GM19043 (cell line): ENCODE data around the gene GARNL3.

Source experiments
- ATAC-seq: cut with Tn5 transposase; IDR thresholded peaks from one replicate; pipeline ENCODE4 v1.9.1; 2021; ENCODE audit warnings: low read depth; ENCODE audit not compliant: unreplicated experiment

Gene GARNL3

DNA sequence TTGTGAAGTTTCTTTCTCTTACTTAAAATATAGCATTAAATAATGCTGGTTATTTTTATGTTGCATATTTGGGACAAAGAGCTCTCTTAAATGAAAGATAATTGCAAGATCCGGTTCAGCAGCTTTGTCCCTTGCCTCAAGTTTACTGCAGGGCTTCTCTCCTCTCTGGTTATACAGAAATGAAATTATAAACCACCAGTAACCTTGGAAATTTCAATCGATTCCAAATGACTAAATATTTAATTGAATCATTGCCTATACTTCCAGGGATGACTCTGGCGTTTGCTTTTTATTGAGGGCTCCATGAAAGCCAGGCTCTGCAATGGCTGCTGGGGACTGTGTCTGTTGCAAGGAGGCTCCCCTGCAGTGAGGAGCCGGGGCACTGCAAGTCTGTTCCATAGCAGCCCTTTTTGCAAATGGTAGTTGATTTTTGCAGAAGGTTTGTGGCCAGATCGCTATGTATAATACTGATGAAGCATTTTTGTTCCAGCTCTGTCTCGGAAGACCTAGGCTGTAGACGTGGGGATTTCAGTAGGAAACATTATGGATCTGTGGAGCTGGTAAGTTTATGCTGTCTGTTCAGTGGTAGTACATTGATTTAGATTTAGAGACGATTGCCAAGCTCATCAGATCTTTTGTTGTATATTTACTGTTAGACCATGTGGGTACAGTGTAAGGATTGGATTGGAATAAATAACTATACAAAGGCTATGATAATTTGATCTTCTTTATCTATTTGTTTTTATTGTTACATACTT is at the start of gene GARNL3:
GARNL3 (plus strand) TSS at position 313 of the 758 bp plus-strand sequence; CDS start at position 417, 104 bp downstream.
- no peak for ATAC-seq

DNA sequence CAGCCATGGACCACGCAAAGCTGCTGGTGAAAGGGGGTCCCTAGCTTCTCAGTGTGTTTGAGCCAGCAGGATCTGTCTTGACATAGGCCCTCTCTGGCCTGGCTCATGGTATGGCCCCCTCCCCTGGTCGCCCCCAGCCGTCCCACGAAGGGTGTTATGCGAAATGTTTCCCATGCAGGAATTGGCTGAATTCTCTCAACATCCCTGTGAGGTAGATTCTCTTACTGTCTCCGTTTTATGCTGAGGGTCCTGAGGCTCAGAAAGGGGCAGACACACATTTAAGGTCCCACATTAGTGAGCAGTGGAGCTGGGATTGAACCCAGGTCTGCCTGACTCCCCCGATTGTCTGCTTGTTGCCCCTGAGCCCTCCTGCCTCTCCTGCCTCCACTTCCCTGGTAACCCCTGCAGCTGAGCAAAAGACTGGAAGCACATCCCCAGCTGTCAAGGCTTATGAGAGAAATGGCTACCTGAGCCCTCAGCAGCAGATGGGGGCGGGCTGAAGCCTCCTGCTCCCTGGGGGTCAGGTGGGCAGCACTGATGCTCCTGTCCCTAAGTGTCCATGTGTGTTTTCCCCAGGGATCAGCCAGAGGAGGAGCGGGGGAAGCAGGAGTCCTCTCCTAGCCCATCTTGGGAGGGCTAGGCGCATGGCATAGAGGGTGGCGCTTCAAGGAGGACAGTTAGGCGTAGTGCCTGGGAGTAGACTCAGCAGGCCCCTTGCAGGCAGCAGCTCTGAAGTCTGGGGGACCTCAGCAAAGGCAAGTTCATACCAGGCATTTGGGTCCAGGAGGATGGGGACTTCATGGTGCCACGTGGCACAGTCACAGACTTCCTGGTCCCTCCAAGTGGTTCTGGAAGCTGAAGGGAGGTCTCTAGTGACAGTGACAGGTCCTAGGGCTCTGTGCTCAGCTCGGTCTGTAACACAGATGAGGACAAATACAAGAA is 49.0 kb upstream of the GARNL3 start:
- ATAC-seq = no peak

DNA sequence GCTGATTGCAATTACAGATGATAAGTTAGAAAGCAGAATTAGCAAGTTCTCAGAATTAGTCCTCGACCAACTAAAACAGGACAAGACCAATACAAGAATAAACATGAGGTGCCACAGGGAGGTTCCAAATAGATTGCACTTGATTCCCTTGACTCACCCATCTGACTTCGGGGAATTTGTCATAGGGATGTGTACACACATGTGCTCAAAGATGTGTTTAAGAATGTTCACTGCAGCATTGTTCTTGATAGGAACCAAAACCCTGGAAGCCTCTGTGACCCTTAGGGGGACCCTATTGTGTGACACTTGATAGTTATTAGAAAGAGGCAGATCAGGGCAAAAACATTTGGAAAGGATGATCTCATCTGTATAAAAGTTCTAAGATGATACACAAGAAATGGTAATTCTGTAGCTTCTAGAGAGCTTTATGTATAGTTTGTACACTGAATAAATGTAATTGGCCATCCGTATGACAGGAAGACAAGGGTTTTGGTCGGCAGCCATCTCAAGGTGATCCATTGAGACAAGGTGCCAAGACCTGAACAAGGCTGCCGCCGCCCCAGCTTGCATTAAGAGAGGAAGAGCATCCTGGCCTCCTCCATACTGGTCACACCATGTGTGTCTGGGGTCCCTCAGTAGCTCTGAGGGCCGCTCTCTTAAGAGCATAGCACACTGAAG is 48.2 kb upstream of the GARNL3 start:
- no peak for ATAC-seq

- ATAC-seq = no peak
Measured at GRCh38 chr9:127216888-127217217, 47.7 kb upstream of the GARNL3 start.

DNA sequence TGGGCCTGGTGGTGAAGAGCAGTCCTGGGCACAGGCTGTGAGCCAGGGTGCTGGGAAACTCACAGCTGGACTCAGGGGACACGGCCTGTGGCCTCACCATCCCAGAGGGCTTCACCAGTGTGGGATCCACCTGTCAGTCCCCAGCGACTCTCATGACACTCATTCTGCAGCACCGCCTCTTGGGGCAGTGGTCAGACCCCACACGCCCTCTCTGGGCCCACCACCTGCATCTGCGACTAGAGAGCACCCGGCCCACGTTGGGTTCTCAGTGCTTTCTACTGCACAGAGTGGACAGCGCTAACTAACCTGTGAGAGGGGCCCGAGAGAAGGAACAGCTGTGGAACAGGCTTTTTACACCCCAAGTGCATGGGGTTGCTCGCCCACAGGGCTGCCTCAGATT is 45.8 kb upstream of the GARNL3 start:
- no peak for ATAC-seq

- ATAC-seq = no peak
Measured at GRCh38 chr9:127219520-127219919, 45.1 kb upstream of the GARNL3 start.

GRCh38 chr9:127221695-127222094 is 42.9 kb upstream of the GARNL3 start:
- ATAC-seq = no peak

- ATAC-seq = no peak
Measured at GRCh38 chr9:127222388-127223095, 42.0 kb upstream of the GARNL3 start.

GRCh38 chr9:127223266-127223665 is 41.3 kb upstream of the GARNL3 start:
- ATAC-seq = no peak

DNA sequence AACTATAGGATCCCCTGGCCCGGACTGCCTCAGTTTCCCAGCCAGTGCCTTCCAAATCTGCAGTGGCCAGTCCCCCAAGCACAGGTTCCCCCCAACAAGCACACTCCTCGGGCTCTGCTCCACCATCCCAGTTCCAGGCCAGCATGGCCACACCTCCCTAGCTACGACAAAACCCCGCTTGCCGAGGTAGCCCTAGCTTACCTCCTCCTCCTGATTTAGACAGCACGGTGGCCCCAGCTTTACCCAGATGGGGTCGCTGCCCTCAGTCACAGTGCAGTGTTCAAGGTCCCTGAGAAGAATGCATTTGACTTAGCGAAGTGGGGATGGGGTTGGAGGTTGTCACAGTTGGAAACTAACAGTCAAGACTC is 40.8 kb upstream of the GARNL3 start:
- ATAC-seq = no peak

GRCh38 chr9:127224178-127224882 is 40.2 kb upstream of the GARNL3 start:
- ATAC-seq = peak; percentile 41

- ATAC-seq = peak; percentile 42
Measured at GRCh38 chr9:127224883-127225739, 39.5 kb upstream of the GARNL3 start.

DNA sequence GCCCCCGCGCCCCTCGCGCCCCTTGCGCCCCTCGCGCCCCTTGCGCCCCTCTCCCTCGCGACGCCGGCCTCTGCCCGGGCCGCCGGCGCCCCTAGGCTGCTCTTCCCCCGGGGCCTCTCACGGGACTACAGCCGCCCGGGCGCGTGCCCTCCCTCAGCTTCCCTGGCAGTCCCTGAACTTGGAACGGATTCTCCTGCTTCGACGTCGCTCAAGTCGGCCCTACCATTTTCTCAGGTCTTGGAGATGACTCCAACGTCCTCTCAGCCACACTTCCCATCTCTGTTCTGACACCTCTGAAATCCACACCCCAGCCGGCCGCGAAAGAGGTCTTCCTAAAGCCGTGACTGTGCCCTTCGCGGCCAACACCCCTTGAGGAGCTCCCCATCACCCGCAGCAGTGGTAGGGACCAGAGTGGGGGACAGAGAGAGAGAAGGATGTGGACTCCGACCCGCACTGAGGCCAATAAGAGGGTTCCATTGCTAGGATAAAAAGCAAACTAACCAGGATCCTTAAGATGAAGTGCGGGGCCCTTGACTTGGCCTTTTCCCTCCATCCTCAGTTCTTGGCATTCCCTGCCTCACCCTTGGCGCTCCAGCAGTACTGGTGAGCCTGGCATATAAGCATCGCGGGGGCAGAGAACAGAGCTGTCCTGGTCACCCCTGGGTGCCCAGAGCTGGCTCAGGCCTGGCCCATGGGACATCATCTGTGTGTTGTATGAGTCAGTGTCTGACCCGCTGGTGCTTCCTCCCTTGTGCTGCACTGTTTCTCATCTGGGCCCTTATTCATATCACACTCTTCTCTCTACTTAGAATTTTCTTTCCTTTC is 38.6 kb upstream of the GARNL3 start:
- ATAC-seq = no peak

GRCh38 chr9:127229691-127230417 is 34.7 kb upstream of the GARNL3 start:
- no peak for ATAC-seq

DNA sequence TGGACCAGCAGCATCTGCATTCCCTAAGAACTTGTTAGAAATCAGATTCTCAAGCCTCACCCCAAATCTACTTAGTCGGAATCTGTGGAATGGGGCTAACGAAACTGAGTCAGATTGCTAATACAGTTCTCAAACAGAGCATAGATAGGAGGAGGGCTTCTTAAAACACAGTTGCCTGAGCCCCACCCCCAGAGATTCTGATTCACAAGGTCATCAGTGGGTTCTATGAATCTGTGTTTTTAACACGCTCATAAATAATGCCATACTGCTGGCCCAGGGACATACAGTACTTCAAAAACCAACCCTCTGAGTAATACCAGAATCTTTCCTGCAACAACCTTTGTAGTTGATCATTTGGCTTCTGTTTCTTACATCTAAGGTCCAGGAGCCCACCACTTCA is 32.9 kb upstream of the GARNL3 start:
- ATAC-seq = no peak

- no peak for ATAC-seq
Measured at GRCh38 chr9:127232833-127233549, 31.6 kb upstream of the GARNL3 start.

DNA sequence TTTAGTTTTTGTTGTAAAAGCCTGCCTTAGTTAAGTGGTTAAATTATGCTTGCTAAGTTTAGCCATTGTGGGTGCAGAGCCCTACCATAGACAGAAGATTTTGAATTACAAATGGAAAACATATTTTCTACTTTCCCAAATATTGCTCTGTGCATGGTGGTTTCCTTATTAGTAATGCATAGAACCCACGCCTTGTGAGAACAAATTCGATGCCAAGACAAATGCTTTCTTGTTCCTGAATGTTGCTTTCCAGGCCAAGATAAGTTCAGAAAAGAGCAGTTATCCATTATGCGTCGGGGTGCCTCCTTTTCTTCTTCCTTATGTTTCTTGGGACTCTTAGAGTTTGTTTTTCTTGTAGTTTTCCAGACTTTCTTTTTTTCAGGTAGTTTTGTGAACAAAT is 31.0 kb upstream of the GARNL3 start:
- no peak for ATAC-seq
